IPS-NIHi7 (cell line): Measurements from ENCODE around the gene PIK3C2A.

Source experiments
- DNase-seq: peaks from one replicate; pipeline ENCODE4 v3.0.0; 2012; ENCODE audit warnings: mixed read lengths; ENCODE audit errors: extremely low spot score

Gene PIK3C2A

GRCh38 chr11:17211286-17211685, 3.5 kb upstream of the PIK3C2A start:
- no peak for DNase-seq

- no peak for DNase-seq
These were observed 2.1 kb upstream of the PIK3C2A start for GRCh38 chr11:17209939-17210245.

GRCh38 chr11:17208257-17208999, 642 bp upstream of the PIK3C2A start:
- peak; percentile 76 for DNase-seq

DNA sequence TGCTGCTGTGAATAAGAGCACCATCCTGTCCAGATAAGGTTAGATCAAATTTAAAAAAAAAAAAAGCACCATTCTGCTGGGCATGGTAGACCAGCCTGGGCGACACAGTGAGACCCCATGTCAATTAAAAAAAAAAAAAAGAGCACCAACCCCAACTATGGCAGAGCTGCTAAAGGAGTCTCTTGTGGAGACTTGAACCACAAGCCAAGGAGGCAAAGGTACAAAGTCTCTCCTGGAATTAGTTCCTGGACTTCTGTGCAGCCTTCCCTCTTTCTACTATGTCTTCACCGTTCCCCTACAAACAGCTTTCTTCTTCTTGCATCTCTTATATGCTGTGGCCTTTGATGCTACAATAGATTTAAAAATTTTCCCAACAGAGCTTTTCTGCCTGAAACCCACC, 1.3 kb downstream of the PIK3C2A start:
- DNase-seq: no peak

DNA sequence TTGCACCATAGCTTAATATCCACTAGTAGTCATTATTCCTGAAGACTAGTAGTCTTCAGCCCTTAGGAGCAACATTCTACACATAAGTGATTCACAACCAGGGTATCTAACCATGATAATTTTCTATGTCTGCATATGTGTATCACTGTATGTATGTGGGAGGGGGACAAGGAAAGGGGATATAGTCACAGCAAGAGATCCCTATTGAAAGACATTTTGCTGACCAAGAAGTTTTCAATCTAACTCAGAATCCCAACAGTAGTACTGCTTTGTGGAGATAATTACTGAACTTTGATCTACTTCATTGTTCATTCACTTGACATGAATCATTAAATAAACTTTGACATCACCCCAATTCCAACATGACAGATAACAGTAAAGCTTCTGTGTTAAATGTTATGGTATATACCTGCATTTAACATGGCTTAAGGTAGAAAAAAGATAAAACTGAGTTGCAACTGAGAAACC, 10.3 kb downstream of the PIK3C2A start:
- no peak for DNase-seq

DNA sequence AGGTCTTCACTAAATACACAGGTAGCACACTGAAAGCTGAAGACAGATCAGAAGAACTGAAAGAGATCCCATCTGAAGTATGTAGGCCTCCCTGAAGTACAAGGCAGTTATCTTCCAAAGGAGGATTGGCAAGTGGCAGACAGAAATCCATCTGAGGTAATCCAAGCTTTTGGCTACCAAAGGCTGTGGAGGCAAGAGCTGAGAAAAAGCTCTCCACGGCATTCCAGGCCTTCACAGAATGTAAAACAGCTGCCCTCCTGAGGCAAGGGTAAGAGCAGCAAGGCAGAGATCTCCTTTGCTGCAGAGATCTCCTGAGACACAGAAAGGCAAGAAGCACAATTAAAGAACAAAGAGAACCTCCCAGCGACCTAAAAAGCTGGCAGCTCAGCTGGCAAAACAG, 19.1 kb downstream of the PIK3C2A start:
- peak; percentile 38 for DNase-seq

- no peak for DNase-seq
These were observed 20.7 kb downstream of the PIK3C2A start for GRCh38 chr11:17186932-17187692.

- DNase-seq: no peak
These were observed 21.8 kb downstream of the PIK3C2A start for GRCh38 chr11:17185938-17186337.

GRCh38 chr11:17184882-17185587, 22.8 kb downstream of the PIK3C2A start:
- DNase-seq: no peak

DNA sequence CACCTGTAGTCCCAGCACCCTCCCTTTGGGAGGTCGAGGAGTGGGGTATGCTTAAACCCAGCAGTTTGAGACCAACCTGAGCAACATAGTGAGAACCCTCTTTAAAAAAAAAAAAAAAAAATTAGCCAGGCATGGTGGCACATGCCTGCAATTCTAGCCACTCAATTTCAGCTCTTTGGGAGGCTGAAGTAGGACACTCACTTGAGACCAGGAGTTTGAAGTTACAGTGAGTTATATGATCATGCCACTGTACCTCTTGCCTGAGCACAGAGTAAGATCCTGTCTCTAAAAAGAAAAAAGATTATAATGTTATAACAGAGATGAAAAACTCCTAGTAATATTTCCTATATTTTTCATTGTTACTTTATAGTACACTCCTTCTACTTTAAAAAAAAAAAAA, 23.9 kb downstream of the PIK3C2A start:
- DNase-seq: no peak

DNA sequence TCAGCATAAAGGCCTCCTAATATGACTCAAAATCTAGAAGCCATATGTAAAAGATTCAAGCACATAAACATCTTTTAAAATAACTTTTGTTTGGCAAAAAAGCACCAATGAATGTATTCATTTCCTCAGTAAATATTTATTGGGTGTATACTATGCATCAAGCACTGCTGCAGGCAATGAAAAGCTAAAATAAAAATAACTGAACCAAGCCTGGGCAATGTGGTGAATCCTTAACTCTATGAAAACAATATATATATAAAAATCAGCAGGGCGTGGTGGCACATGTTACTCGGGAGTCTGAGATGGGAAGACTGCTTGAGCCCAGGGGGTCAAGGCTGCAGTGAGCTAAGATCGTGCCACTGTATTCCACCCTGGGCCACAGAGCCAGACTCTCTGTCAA, 27.8 kb downstream of the PIK3C2A start:
- DNase-seq: no peak

- DNase-seq: no peak
These were observed 34.5 kb downstream of the PIK3C2A start for GRCh38 chr11:17173332-17173731.

- DNase-seq: no peak
These were observed 35.9 kb downstream of the PIK3C2A start for GRCh38 chr11:17171916-17172315.

- no peak for DNase-seq
These were observed 36.4 kb downstream of the PIK3C2A start for GRCh38 chr11:17171343-17171742.

DNA sequence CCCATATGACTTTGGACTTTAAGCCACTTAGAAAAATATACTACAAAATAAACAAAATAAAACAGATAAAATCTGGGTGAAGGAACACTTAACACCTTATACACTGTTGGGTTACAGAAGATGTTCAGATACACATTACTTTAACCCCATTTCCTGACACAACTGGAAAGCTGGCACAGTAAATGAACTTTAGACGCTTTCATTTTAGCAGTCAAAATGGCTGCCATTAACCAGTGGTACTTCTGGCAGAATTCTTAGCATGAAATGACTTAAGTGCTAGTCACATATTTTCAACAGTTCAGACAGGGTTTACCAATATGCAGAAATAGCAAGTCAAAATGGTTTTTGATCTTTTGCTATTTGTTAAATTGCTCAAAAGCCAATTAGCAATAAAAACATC, 37.9 kb downstream of the PIK3C2A start:
- DNase-seq: no peak

GRCh38 chr11:17165247-17165890, 42.4 kb downstream of the PIK3C2A start:
- no peak for DNase-seq

- DNase-seq: no peak
These were observed 43.2 kb downstream of the PIK3C2A start for GRCh38 chr11:17164361-17165246.

DNA sequence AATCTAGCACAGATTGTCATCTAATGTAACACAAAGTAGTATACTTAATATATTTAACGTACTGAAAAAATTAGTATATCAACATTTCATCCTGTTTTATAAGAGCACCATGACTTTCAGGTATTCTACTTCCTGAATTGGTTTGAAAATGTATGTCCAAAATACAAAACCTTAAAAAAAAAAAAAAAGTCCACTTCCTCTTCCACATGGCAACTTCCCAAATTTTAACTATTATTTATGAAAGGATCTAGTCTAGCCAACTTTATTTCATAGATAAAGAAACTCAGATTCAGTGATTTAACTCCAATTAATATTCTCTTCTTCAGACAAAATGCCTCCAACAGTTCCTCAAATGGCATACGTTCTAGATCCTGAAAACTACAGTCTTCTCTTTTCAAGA, 44.0 kb downstream of the PIK3C2A start:
- DNase-seq: no peak

- DNase-seq: no peak
These were observed 44.5 kb downstream of the PIK3C2A start for GRCh38 chr11:17163291-17163690.

- DNase-seq: no peak
These were observed 45.4 kb downstream of the PIK3C2A start for GRCh38 chr11:17162376-17162775.

DNA sequence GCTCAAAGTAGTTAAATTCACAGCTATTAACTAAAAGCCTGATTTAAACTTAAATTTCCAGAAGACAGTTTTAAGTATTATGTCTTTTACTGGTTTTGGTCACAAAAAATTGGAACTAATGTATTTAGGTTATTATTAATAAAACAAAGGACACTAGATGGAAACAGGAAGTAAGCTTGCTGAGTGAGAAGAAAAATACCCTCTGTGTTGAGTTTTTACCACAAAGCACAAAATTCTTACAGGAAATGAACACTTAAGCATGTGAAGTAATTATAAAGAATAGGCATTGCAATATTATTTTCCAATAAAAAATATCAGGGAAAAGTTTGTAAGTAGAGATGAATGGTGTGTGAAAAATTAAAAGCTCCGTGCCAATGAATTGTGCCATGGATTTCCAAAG, 46.3 kb downstream of the PIK3C2A start:
- no peak for DNase-seq
